Measurements from ENCODE around the gene BRWD1. TPM values are rescaled to one million over a fixed set of nuclear protein-coding genes. Genes with fewer than 3 reads are reported as not detected.

BRWD1 gene
- total and polyA plus RNA-seq, 2 of the 13 experiments (the other 11 are each of a cell fraction or from before 2014, with no cell fraction given), result 13.9 to 28.0 TPM

DNA sequence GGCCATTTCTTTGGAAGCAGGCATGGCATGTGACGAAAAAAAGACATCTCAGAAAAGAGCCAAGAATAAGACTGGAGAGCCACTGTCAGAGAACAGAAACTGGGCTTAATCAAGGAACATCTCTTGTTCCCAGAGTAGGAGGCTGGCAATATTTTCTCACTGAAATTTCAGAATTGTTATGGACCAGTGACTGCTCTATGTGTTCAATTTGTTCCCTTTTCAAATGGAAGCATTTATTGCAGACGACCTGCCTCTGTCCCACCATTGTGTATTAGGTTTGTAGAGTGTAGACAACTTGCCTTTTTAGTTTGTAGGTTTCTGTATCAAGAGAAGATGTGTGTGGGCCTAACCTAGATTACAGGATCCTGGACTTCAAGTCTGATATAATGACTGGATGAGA, 148.9 kb downstream of the BRWD1 start:
- Histone ChIP-seq H3K36me3 (replicated peaks in 1 of 2; ENCODE audit: control insufficient read depth in 1 of 2, insufficient read depth in 2 of 2, low read length in 2 of 2) (peaks cover 0 to 1% of the 10 kb centered on the region in 2 experiments; a peak in 2 of 5 replicates), H3K79me2 (ENCODE audit: insufficient read depth, low read length) (no peaks in the 10 kb centered on the region), H3K4me2 (ENCODE audit: low read depth, low read length) (no peak overlapping the region), H4K20me1 (ENCODE audit: insufficient read depth, low read length) (no peaks in the 10 kb centered on the region), H3K4me3 (replicated peaks in 1 of 3; ENCODE audit: insufficient read depth in 1 of 3, low read depth in 2 of 3, low read length in 3 of 3) (no peak overlapping the region), H3K4me1 (ENCODE audit: insufficient read depth, low read length) (peaks cover 21% of the 10 kb centered on the region), H3K9me3 (ENCODE audit: low read length) (peaks cover 14% of the 10 kb centered on the region), H3K27ac (ENCODE audit: extremely low read length, insufficient read depth, low read length) (no peak overlapping the region), H3K9ac (ENCODE audit: insufficient read depth, low read depth, low read length) (no peak overlapping the region), H3K27me3 (ENCODE audit: control insufficient read depth in 1 of 2, insufficient read depth in 2 of 2, low read length in 2 of 2) (no peaks in the 10 kb centered on the region), H2AFZ (ENCODE audit: low read length) (no peak overlapping the region)
- BruUV-seq (replicated peaks), result no TSS peak
- DNase-seq (ENCODE audit: low spot score), result no peak
- in situ Hi-C loops (cut with HindIII; ENCODE audit: extremely low pct_ligation_motif_present, low pct_unique_long_range_greater_than_20kb) (no loop called here), intact Hi-C loops (cut with micrococcal nuclease; ENCODE audit: unreplicated experiment) (no loop called here)
- no peak for ATAC-seq
- CTCF ChIA-PET (ENCODE audit: low intra/inter-chr PET ratio, low total read pairs), result no interaction called here
- POLR2A ChIA-PET, result no interaction called here
- WGBS (ENCODE audit: low lambda C conversion rate), result 10% methylated on average over 2 of the region's 2 CpGs
- no peak for TF ChIP-seq ZNF180 (CRISPR knock-in tag; IDR thresholded peaks at IDR 0.05; ENCODE audit: borderline replicate concordance, low read depth)
- TF ChIP-seq, protein P1, sequence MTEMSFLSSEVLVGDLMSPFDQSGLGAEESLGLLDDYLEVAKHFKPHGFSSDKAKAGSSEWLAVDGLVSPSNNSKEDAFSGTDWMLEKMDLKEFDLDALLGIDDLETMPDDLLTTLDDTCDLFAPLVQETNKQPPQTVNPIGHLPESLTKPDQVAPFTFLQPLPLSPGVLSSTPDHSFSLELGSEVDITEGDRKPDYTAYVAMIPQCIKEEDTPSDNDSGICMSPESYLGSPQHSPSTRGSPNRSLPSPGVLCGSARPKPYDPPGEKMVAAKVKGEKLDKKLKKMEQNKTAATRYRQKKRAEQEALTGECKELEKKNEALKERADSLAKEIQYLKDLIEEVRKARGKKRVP (CRISPR knock-in tag; IDR thresholded peaks at IDR 0.05), result no peak
- TF ChIP-seq, protein P2, sequence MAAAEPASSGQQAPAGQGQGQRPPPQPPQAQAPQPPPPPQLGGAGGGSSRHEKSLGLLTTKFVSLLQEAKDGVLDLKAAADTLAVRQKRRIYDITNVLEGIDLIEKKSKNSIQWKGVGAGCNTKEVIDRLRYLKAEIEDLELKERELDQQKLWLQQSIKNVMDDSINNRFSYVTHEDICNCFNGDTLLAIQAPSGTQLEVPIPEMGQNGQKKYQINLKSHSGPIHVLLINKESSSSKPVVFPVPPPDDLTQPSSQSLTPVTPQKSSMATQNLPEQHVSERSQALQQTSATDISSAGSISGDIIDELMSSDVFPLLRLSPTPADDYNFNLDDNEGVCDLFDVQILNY (CRISPR knock-in tag; conservative IDR thresholded peaks at IDR 0.05), result no peak
- no peak for TF ChIP-seq SMC3 (IDR thresholded peaks at IDR 0.05; ENCODE audit: low read length)
- TF ChIP-seq ZNF530 (CRISPR knock-in tag; IDR thresholded peaks at IDR 0.05; ENCODE audit: low read depth), result no peak
- no peak for TF ChIP-seq ZNF550 (CRISPR knock-in tag; IDR thresholded peaks at IDR 0.05; ENCODE audit: borderline replicate concordance)
- no peak for TF ChIP-seq ZNF589 (CRISPR knock-in tag; conservative IDR thresholded peaks at IDR 0.05)
- TF ChIP-seq SRSF1 (optimal IDR thresholded peaks at IDR 0.05; ENCODE audit: low read depth, low read length), result no peak
- TF ChIP-seq ZNF546 (CRISPR knock-in tag; conservative IDR thresholded peaks at IDR 0.05), result no peak
- TF ChIP-seq NCOA2 (CRISPR knock-in tag; IDR thresholded peaks at IDR 0.05), result no peak
- no peak for FAIRE-seq
